ENCODE data around the gene NUDT13.
A peak's percentile ranks its signal among the peaks of the same experiment; 100 is the strongest.
"Not testable (repeated sequence)": the region's sequence is repeated elsewhere in the genome, so short reads cannot be mapped to it uniquely, and the experiment has no call there.

The NUDT13 gene

DNA sequence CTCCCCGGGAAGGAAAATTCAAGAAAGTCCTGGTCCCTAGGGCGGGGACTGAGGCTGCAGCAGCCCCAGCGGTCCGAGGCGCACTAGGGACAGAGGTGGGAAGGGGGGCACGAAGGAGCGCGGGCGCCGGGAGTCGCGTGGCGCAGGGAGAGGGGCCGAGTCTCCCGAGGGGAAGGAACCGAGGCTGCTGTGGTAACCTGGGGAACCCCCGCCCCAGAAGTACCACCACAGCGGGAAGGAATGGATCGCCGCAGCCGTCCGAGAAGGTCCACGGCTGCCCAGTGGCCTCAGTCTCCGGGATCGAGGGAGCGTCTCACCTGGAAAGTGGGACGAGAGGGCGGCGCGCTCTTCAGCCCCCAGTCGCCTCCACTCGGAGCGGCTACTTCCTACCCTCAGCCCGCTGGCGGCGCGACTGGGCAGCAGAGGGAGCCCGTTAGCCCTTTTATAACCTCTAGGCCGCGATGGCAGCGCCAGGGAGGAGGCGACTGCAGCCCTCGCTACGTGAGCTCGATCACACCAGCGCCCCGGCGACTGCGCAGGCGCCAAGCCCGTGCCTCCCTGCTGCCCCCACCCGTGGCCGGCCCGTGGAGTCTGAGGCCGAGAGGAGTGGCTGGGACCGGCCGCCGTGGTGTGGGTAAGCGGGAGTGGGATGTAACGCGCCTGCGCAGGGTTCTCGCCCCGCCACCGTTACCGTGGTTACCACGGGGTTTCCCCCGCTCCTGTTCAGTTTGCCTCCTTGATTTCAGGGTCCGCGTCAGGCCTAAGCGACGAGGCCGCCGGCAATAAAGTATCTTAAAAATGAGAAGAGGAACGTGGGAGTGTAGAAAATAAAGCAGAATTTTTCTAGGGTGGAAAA, 13.6 kb upstream of the NUDT13 start, which contains the start of gene P4HA1:
P4HA1 (minus strand) TSS at position 418 of the 856 bp plus-strand sequence. CDS start 21,983 bp downstream, outside the sequence.
- peak; percentile 89 for DNase-seq (ENCODE audit: low read depth, low spot score)
- H3K4me3 ChIP-seq (ENCODE audit: low read length) = peak within 1 kb of the TSS; percentile 91

DNA sequence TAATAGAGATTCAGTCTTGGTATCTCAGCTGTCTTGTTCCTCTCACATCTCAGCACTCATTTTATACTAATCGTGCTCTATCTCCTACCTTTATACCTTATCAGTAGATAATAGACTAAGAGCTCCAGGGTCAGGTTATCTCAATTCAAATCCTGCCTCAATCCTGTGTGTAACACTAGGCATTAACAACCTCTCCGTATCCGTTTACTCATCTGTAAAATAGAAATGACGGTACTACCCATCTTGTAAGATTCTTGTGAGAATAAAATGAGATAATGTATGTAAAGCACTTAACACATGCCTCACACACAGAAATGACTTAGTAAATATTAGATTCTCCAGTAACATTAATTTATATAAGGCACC, 13.0 kb upstream of the NUDT13 start:
- H3K4me3 ChIP-seq (ENCODE audit: low read length) = peak overlapping the region; percentile 91
- DNase-seq (ENCODE audit: low read depth, low spot score) = no peak

DNA sequence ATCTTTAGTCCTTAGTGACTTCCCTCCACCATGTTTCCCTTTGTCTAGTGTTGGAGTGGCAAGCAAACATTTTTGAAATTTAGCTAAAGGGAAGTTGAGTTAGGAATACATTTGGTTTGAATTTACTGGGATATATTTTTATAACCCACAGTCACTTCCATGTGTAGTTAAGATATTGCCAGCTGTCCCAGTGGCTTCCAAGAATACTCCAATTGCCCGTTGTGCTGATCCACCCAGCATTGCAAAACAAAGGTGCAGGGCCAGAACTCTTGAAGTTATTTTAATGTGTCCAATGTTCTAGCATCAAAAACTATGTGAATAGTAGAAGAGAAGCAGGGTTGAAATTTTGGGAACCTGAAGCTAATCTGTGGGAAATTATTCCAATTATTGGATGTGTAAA, 11.1 kb upstream of the NUDT13 start:
- DNase-seq (ENCODE audit: low read depth, low spot score) = no peak
- H3K4me3 ChIP-seq (ENCODE audit: low read length) = no peak overlapping the region

GRCh38 chr10:73106301-73106700, 4.0 kb upstream of the NUDT13 start:
- H3K4me3 ChIP-seq (ENCODE audit: low read length) = no peak overlapping the region
- no peak for DNase-seq (ENCODE audit: low read depth, low spot score)

DNA sequence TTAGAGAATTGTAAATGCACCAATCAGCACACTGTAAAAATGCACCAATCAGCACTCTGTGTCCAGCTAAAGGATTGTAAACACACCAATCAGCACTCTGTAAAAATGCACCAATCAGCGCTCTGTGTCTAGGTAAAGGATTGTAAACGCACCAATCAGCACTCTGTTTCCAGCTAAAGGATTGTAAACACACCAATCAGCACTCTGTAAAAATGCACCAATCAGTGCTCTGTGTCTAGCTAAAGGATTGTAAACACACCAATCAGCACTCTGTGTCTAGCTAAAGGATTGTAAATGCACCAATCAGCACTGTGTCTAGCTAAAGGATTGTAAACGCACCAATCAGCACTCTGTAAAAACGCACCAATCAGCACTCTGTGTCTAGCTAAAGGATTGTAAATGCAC, 1.0 kb upstream of the NUDT13 start:
- not testable (repeated sequence) for DNase-seq (ENCODE audit: low read depth, low spot score); H3K4me3 ChIP-seq (ENCODE audit: low read length)

DNA sequence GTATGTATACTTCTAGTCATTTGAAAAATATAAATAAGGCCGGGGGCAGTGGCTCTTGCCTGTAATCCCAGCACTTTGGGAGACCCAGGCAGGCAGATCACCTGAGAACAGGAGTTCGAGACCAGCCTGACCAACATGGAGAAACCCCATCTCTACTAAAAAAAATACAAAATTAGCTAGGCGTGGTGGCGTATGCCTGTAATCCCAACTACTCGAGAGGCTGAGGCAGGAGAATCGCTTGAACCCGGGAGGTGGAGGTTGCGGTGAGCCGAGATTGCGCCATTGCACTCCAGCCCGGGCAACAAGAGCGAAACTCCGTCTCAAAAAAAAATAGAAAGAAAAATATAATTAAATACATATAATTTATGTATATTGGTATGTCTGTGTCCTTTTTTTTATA, 1.8 kb downstream of the NUDT13 start:
- DNase-seq (ENCODE audit: low read depth, low spot score); H3K4me3 ChIP-seq (ENCODE audit: low read length): not testable (repeated sequence)

DNA sequence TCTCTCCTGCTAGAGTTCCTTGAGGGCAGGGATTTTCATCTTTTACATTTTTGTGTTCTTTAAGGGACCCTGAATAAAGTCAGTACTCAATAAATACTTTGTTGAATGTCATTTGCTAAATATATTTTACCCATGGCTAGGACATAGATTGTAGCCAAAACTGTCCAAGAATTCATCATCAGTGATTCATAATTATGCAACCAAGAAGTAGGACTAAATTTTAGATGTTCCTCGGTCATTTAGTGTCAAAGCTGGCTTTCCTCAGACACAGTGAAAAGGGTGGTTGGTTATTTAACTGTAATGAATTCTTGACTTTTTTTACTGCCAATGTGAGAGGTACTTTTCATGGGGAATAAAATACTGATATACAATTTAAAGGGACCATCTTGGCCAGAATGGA, 3.3 kb downstream of the NUDT13 start:
- no peak overlapping the region for H3K4me3 ChIP-seq (ENCODE audit: low read length)
- DNase-seq (ENCODE audit: low read depth, low spot score) = no peak

DNA sequence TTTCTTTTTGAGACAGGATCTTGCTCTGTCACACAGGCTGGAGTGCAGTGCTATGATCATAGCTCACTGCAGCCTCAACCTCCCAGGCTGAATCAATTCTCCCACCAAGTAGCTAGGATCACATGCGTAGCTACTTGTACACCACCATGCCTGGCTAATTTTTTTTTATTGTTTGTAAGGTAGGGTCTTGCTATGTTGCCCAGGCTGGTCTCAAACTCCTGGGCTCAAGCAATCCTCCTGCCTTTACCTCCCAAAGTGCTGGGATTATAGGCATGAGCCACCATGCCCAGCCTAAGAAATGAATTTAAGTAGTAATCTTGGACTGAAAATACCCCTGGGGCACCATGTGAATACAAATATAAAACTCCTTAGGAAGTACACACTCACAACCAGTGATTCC, 5.8 kb downstream of the NUDT13 start:
- H3K4me3 ChIP-seq (ENCODE audit: low read length) = no peak overlapping the region
- DNase-seq (ENCODE audit: low read depth, low spot score) = no peak

- no peak overlapping the region for H3K4me3 ChIP-seq (ENCODE audit: low read length)
- no peak for DNase-seq (ENCODE audit: low read depth, low spot score)
These were observed 7.9 kb downstream of the NUDT13 start for GRCh38 chr10:73117976-73118743.

- DNase-seq (ENCODE audit: low read depth, low spot score) = no peak
- no peak overlapping the region for H3K4me3 ChIP-seq (ENCODE audit: low read length)
These were observed 9.2 kb downstream of the NUDT13 start for GRCh38 chr10:73119457-73119856.

- H3K4me3 ChIP-seq (ENCODE audit: low read length) = no peak overlapping the region
- no peak for DNase-seq (ENCODE audit: low read depth, low spot score)
These were observed 9.7 kb downstream of the NUDT13 start for GRCh38 chr10:73119952-73120351.

DNA sequence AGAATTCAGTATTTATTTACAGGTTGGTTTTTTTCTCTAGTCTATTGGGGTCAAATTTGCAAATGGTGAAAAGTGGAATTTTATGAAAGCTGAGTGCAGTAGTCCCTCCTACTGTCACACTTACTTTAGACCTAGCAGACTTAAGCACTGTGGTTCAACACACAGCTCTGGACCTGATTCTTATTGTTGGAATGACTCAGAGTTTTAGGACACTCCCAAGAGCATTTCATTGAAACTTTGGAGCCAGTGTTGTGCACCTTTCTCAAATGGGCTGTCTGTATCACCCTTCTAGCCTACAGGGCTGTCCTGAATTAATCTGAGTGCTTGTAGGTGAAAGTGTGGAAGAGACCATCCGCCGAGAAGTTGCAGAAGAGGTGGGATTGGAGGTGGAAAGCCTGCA, 16.1 kb downstream of the NUDT13 start:
- H3K4me3 ChIP-seq (ENCODE audit: low read length) = no peak overlapping the region
- no peak for DNase-seq (ENCODE audit: low read depth, low spot score)

- H3K4me3 ChIP-seq (ENCODE audit: low read length) = no peak overlapping the region
- DNase-seq (ENCODE audit: low read depth, low spot score) = no peak
These were observed 21.0 kb downstream of the NUDT13 start for GRCh38 chr10:73131301-73131700.

GRCh38 chr10:73131913-73132686, 21.8 kb downstream of the NUDT13 start:
- H3K4me3 ChIP-seq (ENCODE audit: low read length) = no peak overlapping the region
- DNase-seq (ENCODE audit: low read depth, low spot score) = no peak

DNA sequence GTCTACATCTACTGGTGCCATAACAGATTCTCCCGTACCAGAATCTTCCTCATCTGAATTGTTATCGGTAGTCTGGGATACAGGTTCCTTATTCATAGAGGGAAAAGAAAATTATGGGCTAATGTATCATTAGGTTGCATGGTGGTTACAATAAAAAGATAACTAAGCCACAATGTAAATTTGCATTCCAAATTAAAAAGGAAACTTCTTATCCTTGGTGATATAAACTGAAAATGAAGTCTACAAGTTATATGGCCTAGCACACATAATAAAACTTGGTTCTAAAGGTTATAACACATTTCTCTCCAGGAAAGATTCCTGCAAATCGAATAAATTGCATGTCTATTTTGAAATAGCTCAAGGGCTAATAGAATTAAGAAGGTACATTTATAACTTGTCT, 24.5 kb downstream of the NUDT13 start:
- no peak for DNase-seq (ENCODE audit: low read depth, low spot score)
- no peak overlapping the region for H3K4me3 ChIP-seq (ENCODE audit: low read length)

DNA sequence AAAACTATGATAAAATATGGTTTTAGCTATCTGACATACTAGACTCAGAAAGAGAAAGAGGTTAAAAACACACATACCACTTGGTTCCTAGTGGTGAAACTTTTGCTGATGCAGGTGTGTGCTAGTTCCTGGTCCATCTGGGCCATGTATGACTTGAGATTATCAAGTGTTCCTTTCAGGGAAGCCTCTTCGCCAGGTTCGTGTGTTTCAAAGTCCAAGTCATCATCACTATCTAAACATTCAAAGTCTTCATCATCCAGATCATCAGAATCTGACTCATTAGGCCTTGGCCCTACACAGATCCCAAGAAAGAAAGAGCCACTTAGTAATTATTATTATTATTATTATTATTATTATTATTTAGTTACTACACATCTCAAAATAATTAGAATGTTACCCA, 26.4 kb downstream of the NUDT13 start:
- no peak overlapping the region for H3K4me3 ChIP-seq (ENCODE audit: low read length)
- DNase-seq (ENCODE audit: low read depth, low spot score) = no peak

DNA sequence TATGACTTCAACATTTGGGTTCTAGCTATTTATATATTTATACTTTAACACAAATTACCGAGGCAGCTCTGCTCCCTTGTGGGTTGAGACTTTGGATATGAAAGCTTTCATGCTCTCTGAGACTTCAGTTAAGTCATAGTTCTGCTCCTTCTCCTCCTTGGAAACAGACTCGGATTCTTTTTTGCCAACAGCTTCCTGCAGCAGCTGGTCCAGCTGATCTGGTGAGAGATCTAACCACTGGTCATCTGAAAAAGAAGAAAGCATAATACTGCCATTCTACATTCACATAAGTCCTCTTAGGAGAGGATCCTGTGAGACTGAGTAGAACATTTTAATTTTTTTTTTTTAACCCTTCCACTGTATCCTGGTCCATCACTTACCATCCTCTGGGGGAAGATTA, 29.0 kb downstream of the NUDT13 start:
- no peak overlapping the region for H3K4me3 ChIP-seq (ENCODE audit: low read length)
- DNase-seq (ENCODE audit: low read depth, low spot score) = no peak

- H3K4me3 ChIP-seq (ENCODE audit: low read length) = no peak overlapping the region
- no peak for DNase-seq (ENCODE audit: low read depth, low spot score)
These were observed 31.3 kb downstream of the NUDT13 start for GRCh38 chr10:73141603-73142002.

- H3K4me3 ChIP-seq (ENCODE audit: low read length); DNase-seq (ENCODE audit: low read depth, low spot score): not testable (repeated sequence)
These were observed 40.6 kb downstream of the NUDT13 start for GRCh38 chr10:73150633-73151413.

All from Jurkat, Clone E6-1 (cell line).